Activated CD4-positive, alpha-beta memory T cell treated with anti-CD3 and anti-CD28 coated beads for 36 hours (primary cell): ENCODE measurements around the gene OR6C70. TPM values are rescaled to one million over a fixed set of nuclear protein-coding genes. Genes with fewer than 3 reads are reported as not detected.
"Not testable (repeated sequence)": the region's sequence is repeated elsewhere in the genome, so short reads cannot be mapped to it uniquely, and the experiment has no call there.

Source experiments
- CTCF ChIA-PET: fragments of 350-600 bp; sonication (Branson Sonifier 250); formaldehyde crosslinking; loops from one replicate; lab custom pipeline; 2021; ENCODE audit warnings: antibody characterized with exemption, inconsistent platforms; lab: Charles Lee
- POLR2A ChIA-PET: fragments of 350-600 bp; sonication (Branson Sonifier 250); formaldehyde crosslinking; loops from one replicate; lab custom pipeline; 2021; ENCODE audit warnings: antibody characterized with exemption; lab: Charles Lee
- DNase-seq: peaks from one replicate; pipeline ENCODE4 v3.0.0-alpha.2; 2020
- H3K27ac Mint-ChIP-seq: one replicate; pipeline ENCODE4 v1.8.0; 2021; ENCODE audit warnings: mixed read lengths
- H3K27me3 Mint-ChIP-seq: one replicate; pipeline ENCODE4 v1.8.0; 2021; ENCODE audit warnings: mixed read lengths
- H3K36me3 Mint-ChIP-seq: one replicate; pipeline ENCODE4 v1.8.0; 2021; ENCODE audit warnings: mixed read lengths
- H3K4me1 Mint-ChIP-seq: one replicate; pipeline ENCODE4 v1.8.0; 2021; ENCODE audit warnings: low read depth, mixed read lengths
- H3K4me3 Mint-ChIP-seq: one replicate; pipeline ENCODE4 v1.8.0; 2021; ENCODE audit warnings: mild to moderate bottlenecking, mixed read lengths
- H3K9me3 Mint-ChIP-seq: one replicate; pipeline ENCODE4 v1.8.0; 2021; ENCODE audit warnings: mixed read lengths
- intact Hi-C: fragments of 100-400 bp; cut with micrococcal nuclease; formaldehyde crosslinking; loops from one replicate; pipeline ENCODE4 v1.15.1; 2023
- total RNA-seq, 2 experiments: library from RNA; stranded (reverse); gene quantifications; one replicate each; pipeline ENCODE4 v1.2.3, GENCODE V29; 2021

OR6C70 gene
- total RNA-seq, 2 experiments from 2014 or later: not detected

DNA sequence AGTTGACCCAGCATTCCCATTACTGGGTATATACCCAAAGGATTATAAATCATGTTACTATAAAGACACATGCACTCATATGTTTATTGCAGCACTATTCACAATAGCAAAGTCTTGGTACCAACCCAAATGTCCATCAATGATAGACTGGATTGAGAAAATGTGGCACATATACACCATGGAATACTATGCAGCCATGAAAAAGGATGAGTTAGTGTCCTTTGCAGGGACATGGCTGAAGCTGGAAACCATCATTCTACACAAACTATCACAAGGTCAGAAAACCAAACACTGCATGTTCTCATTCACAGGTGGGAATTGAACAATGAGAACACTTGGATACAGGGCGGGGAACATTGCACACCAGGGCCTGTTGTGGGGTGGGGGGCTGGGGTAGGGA, 5.0 kb downstream of the OR6C70 start:
- intact Hi-C loops, CTCF ChIA-PET, POLR2A ChIA-PET, H3K9me3 Mint-ChIP-seq, H3K4me1 Mint-ChIP-seq, H3K36me3 Mint-ChIP-seq, DNase-seq, H3K27ac Mint-ChIP-seq, H3K4me3 Mint-ChIP-seq: not testable (repeated sequence)
- H3K27me3 Mint-ChIP-seq: peaks cover 18% of the 10 kb centered on the region

DNA sequence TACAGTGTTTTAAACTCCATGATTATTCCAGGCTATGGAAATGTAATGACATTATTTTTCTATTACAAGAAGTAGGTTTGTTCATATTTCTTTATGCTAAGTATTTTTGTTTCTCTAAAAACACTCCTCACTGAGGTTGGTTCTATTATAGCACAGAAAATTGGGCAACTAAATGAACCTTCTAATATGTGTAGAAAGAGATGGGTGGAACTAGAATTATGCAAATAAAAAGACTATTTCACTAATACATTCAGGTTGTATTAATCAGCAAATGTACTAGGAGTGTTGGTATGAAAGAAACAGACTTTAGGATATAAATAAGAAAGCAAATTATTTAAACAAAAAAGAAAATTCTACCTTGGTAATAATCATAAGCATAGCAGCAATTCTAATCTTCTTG, 21.1 kb downstream of the OR6C70 start:
- H3K27ac Mint-ChIP-seq: no peak overlapping the region
- POLR2A ChIA-PET: no interaction called here
- H3K4me1 Mint-ChIP-seq: no peaks in the 10 kb centered on the region
- CTCF ChIA-PET: no interaction called here
- H3K27me3 Mint-ChIP-seq: peaks cover 15% of the 10 kb centered on the region
- H3K4me3 Mint-ChIP-seq: no peak overlapping the region
- intact Hi-C loops: no loop called here
- no peak for DNase-seq
- no peaks in the 10 kb centered on the region for H3K9me3 Mint-ChIP-seq
- H3K36me3 Mint-ChIP-seq: no peaks in the 10 kb centered on the region

DNA sequence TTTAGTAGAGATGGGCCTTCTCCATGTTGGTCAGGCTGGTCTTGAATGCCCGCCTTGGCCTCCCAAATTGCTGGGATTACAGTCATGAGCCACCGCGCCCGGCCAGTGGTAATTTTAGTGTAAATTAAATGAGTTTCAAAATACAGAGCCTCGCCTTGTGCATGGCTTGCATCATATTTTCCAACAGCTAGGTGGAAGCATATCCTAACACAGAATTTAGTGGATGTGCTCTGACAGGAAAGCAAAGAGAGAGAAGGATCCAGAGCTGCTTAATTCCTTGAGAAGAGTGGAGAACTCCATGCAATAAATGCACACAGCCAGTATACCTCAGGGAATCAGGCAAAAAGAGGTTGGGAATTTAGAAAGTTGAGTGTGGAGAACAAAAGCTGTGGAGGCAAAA, 23.6 kb downstream of the OR6C70 start:
- intact Hi-C loops: no loop called here
- Mint-ChIP-seq H3K9me3 (no peaks in the 10 kb centered on the region), H3K4me1 (no peaks in the 10 kb centered on the region), H3K27ac (no peak overlapping the region), H3K27me3 (peaks cover 9% of the 10 kb centered on the region), H3K36me3 (no peaks in the 10 kb centered on the region), H3K4me3 (no peak overlapping the region)
- CTCF ChIA-PET: no interaction called here
- POLR2A ChIA-PET: no interaction called here
- DNase-seq: no peak

DNA sequence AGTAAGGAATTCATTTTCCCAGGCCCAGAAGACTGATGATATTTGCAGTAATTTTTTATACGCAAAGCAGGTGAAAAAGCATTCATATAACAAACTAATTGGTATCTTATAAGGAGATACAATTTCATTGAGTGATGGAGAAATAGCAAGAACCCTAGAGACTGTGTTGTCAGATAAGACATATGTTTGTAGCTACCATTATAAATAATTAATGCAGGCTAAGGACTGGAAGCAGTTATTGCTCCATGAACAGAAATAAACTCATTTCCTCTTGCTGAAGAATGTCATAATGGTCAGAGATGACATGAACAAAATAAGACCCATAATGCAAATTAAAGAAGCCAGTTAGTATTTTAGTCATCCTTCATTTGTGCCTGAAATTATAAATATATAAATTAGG, 24.6 kb downstream of the OR6C70 start:
- ChIA-PET CTCF (no interaction called here), POLR2A (no interaction called here)
- Mint-ChIP-seq H3K27ac (no peak overlapping the region), H3K27me3 (peaks cover 9% of the 10 kb centered on the region), H3K36me3 (no peaks in the 10 kb centered on the region), H3K4me3 (no peak overlapping the region), H3K9me3 (peaks cover 4% of the 10 kb centered on the region), H3K4me1 (no peaks in the 10 kb centered on the region)
- DNase-seq: no peak
- intact Hi-C loops: no loop called here

DNA sequence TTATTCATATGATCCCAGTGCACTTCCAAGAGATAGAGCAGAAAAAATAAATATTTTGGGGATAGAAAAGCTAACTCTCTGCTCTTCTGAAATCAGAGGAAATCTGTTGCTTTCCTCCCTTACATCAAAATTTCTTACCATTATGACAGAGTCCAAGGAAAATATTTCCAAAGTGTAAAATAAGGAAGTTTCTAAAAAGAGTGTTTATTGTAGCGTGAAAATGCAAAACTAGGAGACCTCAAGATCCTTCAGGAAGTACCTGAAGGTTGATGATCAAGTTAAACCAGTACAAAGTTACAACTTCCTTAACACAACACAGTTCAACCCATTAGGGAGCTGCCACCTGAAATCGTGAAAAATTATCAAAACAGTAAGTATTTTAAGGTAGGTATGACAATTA, 26.2 kb downstream of the OR6C70 start, which contains the start of gene OR6C2:
TSS of gene OR6C2 (plus strand) at position 301 of the 400 bp plus-strand sequence. CDS start 8,138 bp downstream, outside the sequence.
- Mint-ChIP-seq H3K4me3 (no peak within 1 kb of the TSS), H3K36me3 (no peaks in the 10 kb centered on the region), H3K27me3 (peaks cover 10% of the 10 kb centered on the region), H3K4me1 (no peaks in the 10 kb centered on the region), H3K9me3 (peaks cover 4% of the 10 kb centered on the region), H3K27ac (no peak within 1 kb of the TSS)
- ChIA-PET CTCF (no interaction called here), POLR2A (no interaction called here)
- DNase-seq: no peak
- intact Hi-C loops: no loop called here

DNA sequence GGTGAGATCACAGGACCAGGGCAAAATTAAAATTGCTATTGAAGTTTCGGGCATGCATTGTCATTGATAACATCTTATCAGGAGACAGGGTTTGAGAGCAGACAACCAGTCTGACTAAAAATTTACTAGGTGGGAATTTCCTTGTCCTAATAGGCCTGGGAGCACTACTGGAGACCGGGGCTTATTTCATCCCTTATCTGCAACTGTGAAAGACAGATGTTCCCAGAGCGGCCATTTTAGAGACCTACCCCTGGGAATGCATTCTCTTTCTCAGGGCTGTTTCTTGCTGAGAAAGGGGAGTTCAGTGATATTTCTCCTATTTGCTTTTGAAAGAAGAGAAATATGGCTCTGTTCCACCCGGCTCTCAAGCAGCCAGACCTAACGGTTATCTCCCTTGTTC, 28.7 kb downstream of the OR6C70 start:
- H3K36me3 Mint-ChIP-seq, H3K9me3 Mint-ChIP-seq, H3K27ac Mint-ChIP-seq, intact Hi-C loops, H3K4me1 Mint-ChIP-seq, H3K27me3 Mint-ChIP-seq, CTCF ChIA-PET, POLR2A ChIA-PET, H3K4me3 Mint-ChIP-seq, DNase-seq: not testable (repeated sequence)

DNA sequence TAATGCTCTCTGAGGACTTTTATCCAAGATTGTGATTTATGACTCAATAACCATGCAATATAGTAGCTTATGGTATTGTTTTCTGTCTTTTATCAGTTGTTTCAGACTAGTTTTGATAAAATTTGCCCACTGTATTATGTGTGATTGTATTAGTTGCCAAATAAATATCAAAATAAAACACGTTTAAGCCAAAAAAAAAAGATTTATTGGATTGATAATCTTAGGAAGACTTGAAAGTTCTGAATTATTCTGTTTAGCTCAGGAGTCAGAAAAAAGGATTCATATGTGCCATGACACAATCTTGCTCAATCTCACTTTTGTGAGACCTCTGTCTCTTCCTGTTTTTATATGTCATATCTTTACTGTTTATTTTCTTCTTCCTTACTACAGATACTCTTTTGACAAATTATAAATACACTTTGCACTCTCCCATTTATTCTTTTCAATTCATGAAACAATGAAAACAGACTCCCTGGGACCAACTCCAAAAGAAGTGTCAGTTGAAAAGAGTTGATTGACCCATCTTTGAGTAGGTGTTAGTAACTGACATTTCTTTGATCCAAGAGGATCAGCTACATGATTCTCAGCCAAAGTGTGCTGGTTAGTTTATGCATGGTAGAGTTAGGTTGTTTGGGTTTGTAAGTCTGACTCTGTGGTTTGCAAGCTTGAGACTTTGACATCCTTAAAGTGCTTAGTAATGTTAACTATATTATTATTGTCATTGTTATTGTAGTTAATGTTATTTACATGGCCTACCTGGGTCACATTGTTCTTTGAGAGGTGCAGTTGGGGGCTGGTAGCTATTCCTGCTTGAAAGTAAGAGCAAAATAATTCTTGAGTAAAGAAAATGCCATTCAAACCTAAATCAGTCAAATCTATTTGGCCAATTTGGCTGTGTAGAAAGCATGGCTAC, 41.4 kb downstream of the OR6C70 start:
- Mint-ChIP-seq H3K27ac (no peak overlapping the region), H3K4me1 (no peaks in the 10 kb centered on the region), H3K36me3 (no peaks in the 10 kb centered on the region), H3K27me3 (peaks cover 11% of the 10 kb centered on the region), H3K4me3 (no peak overlapping the region), H3K9me3 (no peaks in the 10 kb centered on the region)
- DNase-seq: no peak
- ChIA-PET CTCF (interaction anchor here (0.6 kb wide), 1 partner anchor 9 kb away, joined by 3 read pairs; no protein-coding TSS in a partner anchor), POLR2A (no interaction called here)
- intact Hi-C loops: no loop called here

DNA sequence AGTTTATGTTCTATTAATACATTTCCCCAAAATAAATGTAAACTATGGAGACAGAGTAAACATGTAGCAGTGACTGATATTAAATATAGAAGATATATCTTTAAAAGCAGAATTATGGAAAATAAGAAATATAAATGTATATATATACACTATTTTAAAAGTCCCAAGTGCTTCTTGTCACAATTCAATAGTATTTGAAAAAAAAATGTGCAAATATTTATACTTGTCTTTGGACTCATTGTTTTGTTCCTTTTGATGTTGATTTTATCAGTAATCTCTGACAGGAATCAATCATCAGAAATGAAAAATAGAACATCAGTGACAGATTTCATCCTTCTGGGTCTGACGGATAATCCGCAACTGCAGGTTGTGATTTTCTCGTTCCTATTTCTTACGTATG, 44.0 kb downstream of the OR6C70 start, which contains the start of gene OR6C76:
TSS of gene OR6C76 (plus strand) at position 301 of the 400 bp plus-strand sequence. CDS start at position 301, 0 bp downstream.
- no peak for DNase-seq
- H3K36me3 Mint-ChIP-seq: no peaks in the 10 kb centered on the region
- H3K9me3 Mint-ChIP-seq: no peaks in the 10 kb centered on the region
- no peaks in the 10 kb centered on the region for H3K4me1 Mint-ChIP-seq
- H3K27ac Mint-ChIP-seq: no peak within 1 kb of the TSS
- CTCF ChIA-PET: no interaction called here
- POLR2A ChIA-PET: no interaction called here
- H3K27me3 Mint-ChIP-seq: peaks cover 8% of the 10 kb centered on the region
- intact Hi-C loops: no loop called here
- H3K4me3 Mint-ChIP-seq: no peak within 1 kb of the TSS

DNA sequence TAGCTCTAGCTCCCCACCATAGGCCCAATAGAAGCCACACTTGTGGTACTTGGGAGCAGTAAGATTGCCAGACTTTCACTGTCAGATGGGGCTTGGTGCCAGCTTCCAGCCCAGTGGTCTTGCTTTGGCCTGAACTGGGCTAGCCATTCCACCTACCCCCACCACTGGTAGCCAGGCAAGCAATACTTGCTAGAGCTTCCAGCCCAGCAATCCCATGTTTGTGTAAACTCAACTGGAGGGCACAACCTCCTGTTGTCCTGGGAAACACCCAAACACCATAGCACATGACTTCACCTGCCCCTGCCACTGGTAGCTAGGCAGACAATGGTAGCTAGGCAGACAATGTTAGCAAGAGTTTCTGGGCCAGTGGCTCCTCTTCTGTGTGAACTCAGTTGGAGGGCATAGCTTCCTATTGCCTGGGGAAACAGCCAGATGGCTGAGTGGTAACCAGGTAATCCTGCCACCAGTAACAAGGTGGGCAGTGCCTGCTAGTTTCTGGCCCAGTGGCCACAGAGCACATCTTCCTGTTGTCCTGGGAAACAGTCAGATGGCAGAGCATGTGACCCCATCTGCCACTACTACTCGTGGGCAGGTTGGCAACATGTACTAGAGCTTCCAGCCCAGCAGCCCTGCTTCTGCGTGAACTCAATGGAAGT, 49.5 kb downstream of the OR6C70 start:
- POLR2A ChIA-PET: no interaction called here
- H3K27me3 Mint-ChIP-seq: peaks cover 32% of the 10 kb centered on the region
- CTCF ChIA-PET: interaction anchor here (0.6 kb wide), 1 partner anchor 8 kb away, joined by 3 read pairs; no protein-coding TSS in a partner anchor
- H3K9me3 Mint-ChIP-seq: no peaks in the 10 kb centered on the region
- H3K36me3 Mint-ChIP-seq: no peaks in the 10 kb centered on the region
- intact Hi-C loops: no loop called here
- H3K4me1 Mint-ChIP-seq: peaks cover 2% of the 10 kb centered on the region
- no peak for DNase-seq
- H3K27ac Mint-ChIP-seq: no peak overlapping the region
- no peak overlapping the region for H3K4me3 Mint-ChIP-seq

Other genes starting within 250 kb of the OR6C70 start
- gene OR10A7, start 249.1 kb downstream of the OR6C70 start, total RNA-seq: not detected
- not detected for gene OR6C74, start 225.5 kb downstream of the OR6C70 start, total RNA-seq
- gene OR6C6, start 173.6 kb downstream of the OR6C70 start, total RNA-seq: not detected
- not detected for gene OR6C1, start 155.8 kb downstream of the OR6C70 start, total RNA-seq
- gene OR6C3, start 139.4 kb downstream of the OR6C70 start, total RNA-seq: not detected
- gene OR6C75, start 107.2 kb downstream of the OR6C70 start, total RNA-seq: not detected
- not detected for gene OR6C65, start 69.6 kb downstream of the OR6C70 start, total RNA-seq
- gene OR6C76, start 43.9 kb downstream of the OR6C70 start, total RNA-seq: not detected
- gene OR6C2, start 26.1 kb downstream of the OR6C70 start, total RNA-seq: not detected
- not detected for gene OR6C68, start 22.2 kb upstream of the OR6C70 start, total RNA-seq
- not detected for gene OR6C4, start 79.5 kb upstream of the OR6C70 start, total RNA-seq
- gene OR2AP1, start 102.3 kb upstream of the OR6C70 start, total RNA-seq: not detected
- not detected for gene OR10P1, start 166.8 kb upstream of the OR6C70 start, total RNA-seq
- 1 to 10 TPM; 4.1 to 4.5 TPM for gene ITGA7, start 237.8 kb upstream of the OR6C70 start, total RNA-seq
- 100 to 1,000 TPM; 153 to 162 TPM for gene BLOC1S1, start 245.9 kb upstream of the OR6C70 start, total RNA-seq